Measurements from ENCODE around the gene LRRC4C. TPM values are rescaled to one million over a fixed set of nuclear protein-coding genes. Genes with fewer than 3 reads are reported as not detected.

Gene LRRC4C
- total RNA-seq, 3 donors from 2014 or later = 0.29 to 4.1 TPM; not detected in 1

DNA sequence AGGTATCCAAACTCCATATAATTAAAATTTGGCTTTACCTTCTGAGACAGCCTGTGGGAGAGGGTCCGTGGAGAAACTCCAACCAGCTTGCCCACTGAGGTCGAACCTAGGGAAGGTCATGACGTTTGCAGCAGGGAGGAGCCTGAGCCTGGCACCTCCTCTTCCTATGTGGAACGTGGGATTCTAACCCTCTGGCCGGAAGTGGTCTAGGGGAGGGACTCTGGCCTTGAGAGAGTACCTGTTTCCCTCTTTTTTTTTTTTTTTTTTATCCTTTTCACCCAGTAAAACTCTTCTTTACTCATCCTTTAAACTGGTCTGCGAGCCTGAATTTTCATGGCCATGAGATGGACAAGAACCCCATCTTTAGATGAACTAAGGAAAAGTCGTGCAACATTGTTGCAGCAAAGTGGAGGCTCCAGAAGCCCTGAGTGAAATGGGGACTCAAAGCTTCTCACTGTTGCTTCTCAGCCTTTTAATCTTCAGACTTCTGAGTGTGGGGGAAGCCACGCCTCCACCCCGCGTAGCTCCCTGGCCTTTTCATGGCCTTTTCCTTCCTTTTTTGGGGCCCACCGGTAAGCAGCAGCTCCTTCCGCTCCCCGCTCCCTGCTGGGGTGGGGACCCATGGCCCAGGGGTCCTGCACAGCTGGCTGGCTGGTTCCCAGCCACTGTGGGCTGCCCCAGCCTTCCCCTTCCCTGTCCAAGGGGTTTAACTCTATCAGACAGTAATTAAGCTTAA is 1359.9 kb downstream of the LRRC4C start:
- no peak for ATAC-seq
- Histone ChIP-seq H3K36me3 (ENCODE audit: low read depth) (no peaks in the 10 kb centered on the region), H3K4me3 (no peak overlapping the region), H3K4me1 (ENCODE audit: low read depth) (no peaks in the 10 kb centered on the region), H3K9me3 (no peaks in the 10 kb centered on the region)
- intact Hi-C loops (cut with DNase I, micrococcal nuclease) = no loop called here
- no peak for DNase-seq
- TF ChIP-seq, protein P1, sequence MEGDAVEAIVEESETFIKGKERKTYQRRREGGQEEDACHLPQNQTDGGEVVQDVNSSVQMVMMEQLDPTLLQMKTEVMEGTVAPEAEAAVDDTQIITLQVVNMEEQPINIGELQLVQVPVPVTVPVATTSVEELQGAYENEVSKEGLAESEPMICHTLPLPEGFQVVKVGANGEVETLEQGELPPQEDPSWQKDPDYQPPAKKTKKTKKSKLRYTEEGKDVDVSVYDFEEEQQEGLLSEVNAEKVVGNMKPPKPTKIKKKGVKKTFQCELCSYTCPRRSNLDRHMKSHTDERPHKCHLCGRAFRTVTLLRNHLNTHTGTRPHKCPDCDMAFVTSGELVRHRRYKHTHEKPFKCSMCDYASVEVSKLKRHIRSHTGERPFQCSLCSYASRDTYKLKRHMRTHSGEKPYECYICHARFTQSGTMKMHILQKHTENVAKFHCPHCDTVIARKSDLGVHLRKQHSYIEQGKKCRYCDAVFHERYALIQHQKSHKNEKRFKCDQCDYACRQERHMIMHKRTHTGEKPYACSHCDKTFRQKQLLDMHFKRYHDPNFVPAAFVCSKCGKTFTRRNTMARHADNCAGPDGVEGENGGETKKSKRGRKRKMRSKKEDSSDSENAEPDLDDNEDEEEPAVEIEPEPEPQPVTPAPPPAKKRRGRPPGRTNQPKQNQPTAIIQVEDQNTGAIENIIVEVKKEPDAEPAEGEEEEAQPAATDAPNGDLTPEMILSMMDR (IDR thresholded peaks at IDR 0.05) = no peak

DNA sequence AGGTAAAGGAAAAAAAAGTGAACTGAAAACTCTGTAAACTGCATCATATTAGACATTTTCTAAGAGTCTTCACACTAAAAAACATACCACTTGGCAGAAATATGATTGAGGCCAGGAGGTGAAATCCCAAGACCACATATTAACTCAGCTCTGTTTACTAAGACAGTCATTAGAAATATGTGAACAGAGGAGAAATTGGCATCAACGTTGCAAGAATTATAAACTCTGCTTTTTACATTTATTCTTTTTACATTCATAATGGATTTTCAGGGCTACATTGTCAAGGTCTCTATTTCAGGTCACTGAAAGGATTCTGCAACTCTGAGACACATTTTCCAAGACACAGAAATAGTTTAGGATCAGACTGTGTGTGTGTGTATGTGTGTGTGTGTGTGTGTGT is 1364.0 kb downstream of the LRRC4C start:
- Histone ChIP-seq H3K4me3 (no peak overlapping the region), H3K9me3 (no peaks in the 10 kb centered on the region), H3K4me1 (ENCODE audit: low read depth) (no peaks in the 10 kb centered on the region), H3K36me3 (ENCODE audit: low read depth) (no peaks in the 10 kb centered on the region)
- ATAC-seq (no peak), DNase-seq (no peak)
- TF ChIP-seq, protein P1 (IDR thresholded peaks at IDR 0.05) = no peak
- intact Hi-C loops (cut with DNase I, micrococcal nuclease) = no loop called here

DNA sequence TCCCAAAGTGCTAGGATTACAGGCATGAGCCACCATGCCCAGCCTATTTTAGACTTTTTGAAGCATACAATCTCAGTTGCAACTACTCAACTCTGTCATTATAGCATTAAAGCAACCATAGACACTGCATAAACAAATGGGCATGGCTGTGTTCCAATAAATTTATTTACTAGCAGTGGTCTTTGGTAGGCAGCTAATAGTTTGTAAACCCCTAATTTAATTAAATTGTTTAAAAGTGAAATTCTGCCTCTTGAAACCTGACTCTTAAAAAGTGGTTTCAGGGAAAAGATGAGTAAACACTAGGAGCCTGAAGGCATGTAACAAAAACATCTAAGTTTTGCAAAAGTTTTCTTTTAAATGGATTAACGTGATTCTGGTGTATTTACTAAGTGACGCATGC is 1364.5 kb downstream of the LRRC4C start:
- no peak for ATAC-seq
- TF ChIP-seq, protein P1 (IDR thresholded peaks at IDR 0.05) = no peak
- intact Hi-C loops (cut with DNase I, micrococcal nuclease) = no loop called here

DNA sequence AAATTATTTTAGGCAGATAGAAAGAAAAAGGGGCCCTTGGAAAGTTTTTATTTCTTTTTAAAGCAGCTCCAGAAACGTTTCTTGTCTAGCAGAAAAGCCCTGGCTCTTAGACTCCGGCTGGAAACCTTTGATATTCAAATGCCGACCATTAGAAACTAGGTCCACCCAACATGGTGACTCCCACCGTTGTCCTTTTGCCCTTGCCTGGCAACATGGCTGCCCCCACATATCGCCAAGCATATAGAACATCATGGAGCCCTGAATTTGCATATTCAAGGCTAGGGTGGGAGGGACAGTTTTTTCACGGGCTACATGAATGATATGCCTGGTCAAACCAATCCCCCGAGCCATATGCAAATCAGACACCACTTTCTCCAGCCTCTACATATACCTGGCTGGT is 1379.0 kb downstream of the LRRC4C start:
- DNase-seq (no peak), ATAC-seq (no peak)
- Histone ChIP-seq H3K9me3 (no peaks in the 10 kb centered on the region), H3K4me3 (no peak overlapping the region), H3K36me3 (ENCODE audit: low read depth) (no peaks in the 10 kb centered on the region), H3K4me1 (ENCODE audit: low read depth) (no peaks in the 10 kb centered on the region)
- TF ChIP-seq, protein P1 (IDR thresholded peaks at IDR 0.05) = no peak
- intact Hi-C loops (cut with DNase I, micrococcal nuclease) = no loop called here

More for the DNA sequence above, 1364.5 kb downstream of the LRRC4C start:
- Histone ChIP-seq H3K4me1 (ENCODE audit: low read depth) (no peaks in the 10 kb centered on the region), H3K9me3 (no peaks in the 10 kb centered on the region), H3K36me3 (ENCODE audit: low read depth) (no peaks in the 10 kb centered on the region), H3K4me3 (no peak overlapping the region)
- no peak for DNase-seq

All from mucosa of descending colon (tissue), 3 donors.